K562 (cell line): ENCODE measurements around the gene IFI16. TPM values are rescaled to one million over a fixed set of nuclear protein-coding genes. Genes with fewer than 3 reads are reported as not detected.

ENCODE experiments used
- BCL6 ChIP-seq: fragments of 250-450 bp; sonication (Bioruptor Pico); IDR thresholded peaks from 2 replicates; pipeline ENCODE4 v1.4.0; 2020
- CBFA2T3 ChIP-seq: fragments of 450-650 bp; IDR thresholded peaks from 2 replicates; pipeline ENCODE4 v1.6.1; 2017
- EZH2 ChIP-seq: IDR thresholded peaks from 2 replicates; pipeline ENCODE4 v1.6.1; 2012; ENCODE audit warnings: low read depth, mild to moderate bottlenecking, inconsistent platforms, low read length, borderline replicate concordance
- MCM2 ChIP-seq: fragments of 450-650 bp; IDR thresholded peaks from 2 replicates; pipeline ENCODE4 v1.6.1; 2017; ENCODE audit warnings: low read depth, mild to moderate bottlenecking
- MTA2 ChIP-seq: fragments of 450-650 bp; IDR thresholded peaks from 2 replicates; pipeline ENCODE4 v1.6.1; 2016; ENCODE audit warnings: low read depth
- MYBL2 ChIP-seq, 2 experiments: fragments of 450-650 bp in 1 of 2; sonication (generic) in 1 of 2; formaldehyde crosslinking in 1 of 2; IDR thresholded peaks; 2 replicates each; pipeline versions ENCODE4 v1.6.1 to v1.8.1; 2017 to 2022; ENCODE audit warnings: borderline replicate concordance in 1 of 2, inconsistent platforms in 1 of 2, low read depth in 1 of 2, mild to moderate bottlenecking in 1 of 2, missing genetic modification reagents in 1 of 2, moderate library complexity in 1 of 2
- NCOR1 ChIP-seq: fragments of 450-650 bp; IDR thresholded peaks from 2 replicates; pipeline ENCODE4 v1.6.1; 2016; ENCODE audit warnings: mild to moderate bottlenecking, moderate library complexity
- PCBP2 ChIP-seq: fragments of 200-400 bp; formaldehyde crosslinking; IDR thresholded peaks from 2 replicates; pipeline ENCODE4 v1.6.1; 2018; ENCODE audit warnings: low read length, low read depth, mild to moderate bottlenecking, moderate library complexity; ENCODE audit not compliant: poor library complexity, severe bottlenecking
- POLR2B ChIP-seq: fragments of 450-650 bp; IDR thresholded peaks from 2 replicates; pipeline ENCODE4 v1.6.1; 2018; ENCODE audit warnings: low read depth; ENCODE audit not compliant: partially characterized antibody
- TEAD4 ChIP-seq, 2 experiments: sonication (generic) in 1 of 2; formaldehyde crosslinking in 1 of 2; IDR thresholded peaks; 2 replicates each; pipeline versions ENCODE4 v1.6.1 to v1.8.0; 2012 to 2022; ENCODE audit warnings: borderline replicate concordance in 1 of 2, inconsistent platforms in 1 of 2, low read length in 1 of 2, mild to moderate bottlenecking in 1 of 2, missing genetic modification reagents in 1 of 2
- XRCC5 ChIP-seq: fragments of 200-400 bp; formaldehyde crosslinking; IDR thresholded peaks from 2 replicates; pipeline ENCODE4 v1.6.1; 2017; ENCODE audit warnings: low read depth, mild to moderate bottlenecking, low read length
- ZNF232 ChIP-seq: sonication (generic); formaldehyde crosslinking; IDR thresholded peaks from 2 replicates; pipeline ENCODE4 v1.8.0; 2022; ENCODE audit warnings: mild to moderate bottlenecking, missing genetic modification reagents
- ZNF384 ChIP-seq: IDR thresholded peaks from 2 replicates; pipeline ENCODE4 v1.6.1; 2012; ENCODE audit warnings: low read depth, low read length, improper control_type of control experiment
- polyA plus RNA-seq, 8 experiments: library from polyadenylated mRNA; depleted of rRNA in 4 of 8; stranded (reverse) in 5 of 8; unstranded in 3 of 8; fragments of >200 nt; fragmentation: Nextera tagmentation in 2 of 8; fragmentation: Illumina TruSeq in 1 of 8; extraction: Ambion mirVana in 2 of 8; extraction: Trizol in 1 of 8; gene quantifications; 2 replicates each; pipeline versions ENCODE4 v1.2.1 to v1.2.3, GENCODE V29; 2011 to 2014; ENCODE audit warnings: inconsistent platforms in 1 of 8, missing spikeins in 1 of 8
- total RNA-seq, 7 experiments: library from RNA; depleted of rRNA in 6 of 7; stranded (reverse); fragments of >200 nt in 6 of 7; fragmentation: Illumina TruSeq in 2 of 7; extraction: Trizol in 2 of 7; gene quantifications; 2 replicates each; pipeline versions ENCODE4 v1.2.1 to v1.2.3, GENCODE V29; 2011 to 2021; ENCODE audit warnings: low replicate concordance in 1 of 7
- TF ChIP-seq, protein P1 (sequence below): sonication (generic); IDR thresholded peaks from 2 replicates; pipeline ENCODE4 v1.6.1; 2016
- TF ChIP-seq, protein P2 (sequence below), 2 experiments: fragments of 450-650 bp; IDR thresholded peaks; 2 replicates each; pipeline ENCODE4 v1.6.1; 2018; ENCODE audit warnings: mild to moderate bottlenecking in 2 of 2, low read depth in 1 of 2; ENCODE audit not compliant: partially characterized antibody in 2 of 2
- TF ChIP-seq, protein P3 (sequence below), 2 experiments: IDR thresholded peaks in 1 of 2; conservative IDR thresholded peaks in 1 of 2; 2 replicates each; pipeline ENCODE4 v1.6.1; 2016; ENCODE audit warnings: low read depth in 2 of 2, mild to moderate bottlenecking in 1 of 2, missing compliant biosample characterization in 1 of 2, missing genetic modification characterization in 1 of 2, moderate library complexity in 1 of 2

The IFI16 gene
- total and polyA plus RNA-seq, 9 of the 15 experiments (the other 6 are each of a cell fraction or from before 2014, with no cell fraction given): 0.70 to 2.8 (median 1.6) TPM

DNA sequence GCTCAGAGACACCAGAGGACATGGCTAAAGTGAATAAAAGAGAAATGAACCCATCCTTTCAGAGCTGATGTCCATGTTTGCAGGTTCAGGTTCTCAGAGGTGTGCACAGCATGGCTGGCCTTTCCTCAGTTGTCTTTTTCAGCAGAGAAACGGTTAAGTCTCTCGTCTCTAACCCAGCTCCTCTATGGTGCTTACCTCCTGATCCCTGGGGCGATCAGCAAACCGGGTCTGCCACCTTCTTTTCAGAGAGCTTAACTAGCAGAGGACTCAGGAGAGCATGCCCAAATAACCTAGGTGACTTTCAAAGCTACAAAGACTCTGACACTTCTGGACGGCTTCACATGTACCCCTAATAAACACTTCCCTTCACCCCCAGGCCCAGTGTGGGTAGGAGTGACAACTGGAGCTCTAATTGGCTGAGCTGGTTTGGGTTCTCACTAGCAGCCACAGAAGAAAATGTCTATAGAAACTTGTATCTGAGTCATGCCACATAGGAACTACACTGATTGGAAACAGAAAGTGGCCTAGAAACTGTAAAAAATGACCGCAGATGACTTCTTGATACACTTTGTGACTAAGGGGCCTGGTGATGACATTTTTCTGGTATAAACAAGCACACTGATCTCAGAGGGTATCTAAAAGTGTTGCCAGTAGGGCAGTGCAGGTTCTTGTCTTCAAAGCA, 66.9 kb downstream of the IFI16 start, which contains the start of gene AIM2 (continued):
- TF ChIP-seq NCOR1: peak; percentile 56
- TF ChIP-seq, protein P1, sequence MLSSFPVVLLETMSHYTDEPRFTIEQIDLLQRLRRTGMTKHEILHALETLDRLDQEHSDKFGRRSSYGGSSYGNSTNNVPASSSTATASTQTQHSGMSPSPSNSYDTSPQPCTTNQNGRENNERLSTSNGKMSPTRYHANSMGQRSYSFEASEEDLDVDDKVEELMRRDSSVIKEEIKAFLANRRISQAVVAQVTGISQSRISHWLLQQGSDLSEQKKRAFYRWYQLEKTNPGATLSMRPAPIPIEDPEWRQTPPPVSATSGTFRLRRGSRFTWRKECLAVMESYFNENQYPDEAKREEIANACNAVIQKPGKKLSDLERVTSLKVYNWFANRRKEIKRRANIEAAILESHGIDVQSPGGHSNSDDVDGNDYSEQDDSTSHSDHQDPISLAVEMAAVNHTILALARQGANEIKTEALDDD: peak; percentile 69
- TF ChIP-seq ZNF232 (CRISPR knock-in tag): no peak
- peak; percentile 43 for TF ChIP-seq CBFA2T3
- TF ChIP-seq XRCC5: no peak
- TF ChIP-seq, protein P2, sequence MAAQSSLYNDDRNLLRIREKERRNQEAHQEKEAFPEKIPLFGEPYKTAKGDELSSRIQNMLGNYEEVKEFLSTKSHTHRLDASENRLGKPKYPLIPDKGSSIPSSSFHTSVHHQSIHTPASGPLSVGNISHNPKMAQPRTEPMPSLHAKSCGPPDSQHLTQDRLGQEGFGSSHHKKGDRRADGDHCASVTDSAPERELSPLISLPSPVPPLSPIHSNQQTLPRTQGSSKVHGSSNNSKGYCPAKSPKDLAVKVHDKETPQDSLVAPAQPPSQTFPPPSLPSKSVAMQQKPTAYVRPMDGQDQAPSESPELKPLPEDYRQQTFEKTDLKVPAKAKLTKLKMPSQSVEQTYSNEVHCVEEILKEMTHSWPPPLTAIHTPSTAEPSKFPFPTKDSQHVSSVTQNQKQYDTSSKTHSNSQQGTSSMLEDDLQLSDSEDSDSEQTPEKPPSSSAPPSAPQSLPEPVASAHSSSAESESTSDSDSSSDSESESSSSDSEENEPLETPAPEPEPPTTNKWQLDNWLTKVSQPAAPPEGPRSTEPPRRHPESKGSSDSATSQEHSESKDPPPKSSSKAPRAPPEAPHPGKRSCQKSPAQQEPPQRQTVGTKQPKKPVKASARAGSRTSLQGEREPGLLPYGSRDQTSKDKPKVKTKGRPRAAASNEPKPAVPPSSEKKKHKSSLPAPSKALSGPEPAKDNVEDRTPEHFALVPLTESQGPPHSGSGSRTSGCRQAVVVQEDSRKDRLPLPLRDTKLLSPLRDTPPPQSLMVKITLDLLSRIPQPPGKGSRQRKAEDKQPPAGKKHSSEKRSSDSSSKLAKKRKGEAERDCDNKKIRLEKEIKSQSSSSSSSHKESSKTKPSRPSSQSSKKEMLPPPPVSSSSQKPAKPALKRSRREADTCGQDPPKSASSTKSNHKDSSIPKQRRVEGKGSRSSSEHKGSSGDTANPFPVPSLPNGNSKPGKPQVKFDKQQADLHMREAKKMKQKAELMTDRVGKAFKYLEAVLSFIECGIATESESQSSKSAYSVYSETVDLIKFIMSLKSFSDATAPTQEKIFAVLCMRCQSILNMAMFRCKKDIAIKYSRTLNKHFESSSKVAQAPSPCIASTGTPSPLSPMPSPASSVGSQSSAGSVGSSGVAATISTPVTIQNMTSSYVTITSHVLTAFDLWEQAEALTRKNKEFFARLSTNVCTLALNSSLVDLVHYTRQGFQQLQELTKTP (IDR thresholded peaks at IDR 0.05; ENCODE audit: low read depth in 1 of 2, partially characterized antibody in 2 of 2): peak in 1 of 2 experiments; percentile 39
- no peak for TF ChIP-seq POLR2B
- TF ChIP-seq TEAD4 (IDR thresholded peaks at IDR 0.05; ENCODE audit: low read length): peak; percentile 63
- no peak for TF ChIP-seq TEAD4 (CRISPR knock-in tag; IDR thresholded peaks at IDR 0.05; ENCODE audit: borderline replicate concordance)
- TF ChIP-seq MYBL2 (IDR thresholded peaks at IDR 0.05; ENCODE audit: low read depth): no peak
- TF ChIP-seq MYBL2 (CRISPR knock-in tag; IDR thresholded peaks at IDR 0.05; ENCODE audit: borderline replicate concordance): no peak
- TF ChIP-seq, protein P3, sequence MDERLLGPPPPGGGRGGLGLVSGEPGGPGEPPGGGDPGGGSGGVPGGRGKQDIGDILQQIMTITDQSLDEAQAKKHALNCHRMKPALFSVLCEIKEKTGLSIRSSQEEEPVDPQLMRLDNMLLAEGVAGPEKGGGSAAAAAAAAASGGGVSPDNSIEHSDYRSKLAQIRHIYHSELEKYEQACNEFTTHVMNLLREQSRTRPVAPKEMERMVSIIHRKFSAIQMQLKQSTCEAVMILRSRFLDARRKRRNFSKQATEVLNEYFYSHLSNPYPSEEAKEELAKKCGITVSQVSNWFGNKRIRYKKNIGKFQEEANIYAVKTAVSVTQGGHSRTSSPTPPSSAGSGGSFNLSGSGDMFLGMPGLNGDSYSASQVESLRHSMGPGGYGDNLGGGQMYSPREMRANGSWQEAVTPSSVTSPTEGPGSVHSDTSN (CRISPR knock-in tag; IDR thresholded peaks at IDR 0.05; ENCODE audit: low read depth): no peak
- TF ChIP-seq, protein P3 (tag; conservative IDR thresholded peaks at IDR 0.05; ENCODE audit: low read depth): peak; percentile 60; the same call in 1 of the 2 replicates
- peak; percentile 10; the same call in 1 of the 2 replicates for TF ChIP-seq ZNF384
- no peak for TF ChIP-seq MCM2
- no peak for TF ChIP-seq EZH2
- no peak for TF ChIP-seq BCL6 (CRISPR knock-in tag)
- peak; percentile 33; the same call in 1 of the 2 replicates for TF ChIP-seq MTA2
- TF ChIP-seq PCBP2: no peak
